Measurements from ENCODE around the gene DPYSL5. TPM values are rescaled to one million over a fixed set of nuclear protein-coding genes. Genes with fewer than 3 reads are reported as not detected.

Gene DPYSL5
- total and polyA plus RNA-seq, 9 of the 15 experiments (the other 6 are each of a cell fraction or from before 2014, with no cell fraction given) = 0.06 TPM; not detected in 8

DNA sequence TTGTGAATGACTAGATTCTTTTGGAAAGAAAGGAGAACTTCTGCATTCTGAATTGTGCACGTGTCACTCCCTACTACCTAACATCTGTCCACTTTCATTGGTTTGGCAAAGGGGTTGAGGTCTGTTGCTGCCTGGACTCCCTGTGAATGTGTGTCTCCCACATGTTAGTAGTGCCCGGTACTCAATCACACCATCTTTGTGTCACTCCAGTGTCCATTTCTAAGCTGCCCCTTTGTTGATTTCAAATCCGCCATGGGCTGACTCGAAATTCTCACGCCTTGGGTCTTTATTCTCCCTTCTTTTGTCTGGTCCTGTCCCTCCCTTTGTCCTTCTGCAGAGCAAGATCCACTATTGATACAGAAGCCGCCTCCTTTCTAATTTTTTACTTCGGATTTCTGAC is 7.5 kb downstream of the DPYSL5 start (continued):
- TF ChIP-seq, protein P1, sequence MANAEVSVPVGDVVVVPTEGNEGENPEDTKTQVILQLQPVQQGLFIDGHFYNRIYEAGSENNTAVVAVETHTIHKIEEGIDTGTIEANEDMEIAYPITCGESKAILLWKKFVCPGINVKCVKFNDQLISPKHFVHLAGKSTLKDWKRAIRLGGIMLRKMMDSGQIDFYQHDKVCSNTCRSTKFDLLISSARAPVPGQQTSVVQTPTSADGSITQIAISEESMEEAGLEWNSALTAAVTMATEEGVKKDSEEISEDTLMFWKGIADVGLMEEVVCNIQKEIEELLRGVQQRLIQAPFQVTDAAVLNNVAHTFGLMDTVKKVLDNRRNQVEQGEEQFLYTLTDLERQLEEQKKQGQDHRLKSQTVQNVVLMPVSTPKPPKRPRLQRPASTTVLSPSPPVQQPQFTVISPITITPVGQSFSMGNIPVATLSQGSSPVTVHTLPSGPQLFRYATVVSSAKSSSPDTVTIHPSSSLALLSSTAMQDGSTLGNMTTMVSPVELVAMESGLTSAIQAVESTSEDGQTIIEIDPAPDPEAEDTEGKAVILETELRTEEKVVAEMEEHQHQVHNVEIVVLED (CRISPR knock-in tag; IDR thresholded peaks at IDR 0.05) = no peak
- no peak for TF ChIP-seq SRF (CRISPR knock-in tag; IDR thresholded peaks at IDR 0.05)
- TF ChIP-seq, protein P2, sequence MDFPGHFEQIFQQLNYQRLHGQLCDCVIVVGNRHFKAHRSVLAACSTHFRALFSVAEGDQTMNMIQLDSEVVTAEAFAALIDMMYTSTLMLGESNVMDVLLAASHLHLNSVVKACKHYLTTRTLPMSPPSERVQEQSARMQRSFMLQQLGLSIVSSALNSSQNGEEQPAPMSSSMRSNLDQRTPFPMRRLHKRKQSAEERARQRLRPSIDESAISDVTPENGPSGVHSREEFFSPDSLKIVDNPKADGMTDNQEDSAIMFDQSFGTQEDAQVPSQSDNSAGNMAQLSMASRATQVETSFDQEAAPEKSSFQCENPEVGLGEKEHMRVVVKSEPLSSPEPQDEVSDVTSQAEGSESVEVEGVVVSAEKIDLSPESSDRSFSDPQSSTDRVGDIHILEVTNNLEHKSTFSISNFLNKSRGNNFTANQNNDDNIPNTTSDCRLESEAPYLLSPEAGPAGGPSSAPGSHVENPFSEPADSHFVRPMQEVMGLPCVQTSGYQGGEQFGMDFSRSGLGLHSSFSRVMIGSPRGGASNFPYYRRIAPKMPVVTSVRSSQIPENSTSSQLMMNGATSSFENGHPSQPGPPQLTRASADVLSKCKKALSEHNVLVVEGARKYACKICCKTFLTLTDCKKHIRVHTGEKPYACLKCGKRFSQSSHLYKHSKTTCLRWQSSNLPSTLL (IDR thresholded peaks at IDR 0.05) = no peak
- no peak for TF ChIP-seq FIP1L1 (IDR thresholded peaks at IDR 0.05; ENCODE audit: low read depth, low read length, poor library complexity, severe bottlenecking)
- TF ChIP-seq TBL1XR1 (IDR thresholded peaks at IDR 0.05; ENCODE audit: low read length in 2 of 2) = no peak

DNA sequence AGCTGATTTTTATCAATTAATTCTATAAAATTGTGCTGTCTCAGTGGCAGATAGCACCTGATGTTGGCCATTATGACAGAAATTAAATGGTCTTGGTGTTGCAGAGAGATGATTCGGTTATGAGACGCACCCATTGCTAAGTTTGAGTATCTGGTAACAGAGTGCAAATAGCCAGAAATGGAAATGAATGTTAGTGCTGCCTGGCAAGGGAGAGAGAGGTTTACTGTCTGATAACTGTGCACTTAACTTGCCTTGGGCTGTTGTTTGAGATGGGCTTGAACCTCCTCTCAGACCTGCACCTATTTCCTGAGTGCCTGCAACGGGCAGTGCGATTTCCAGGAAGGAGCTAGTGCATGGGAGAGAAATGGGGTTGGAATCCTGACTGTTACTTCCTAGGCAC is 11.7 kb downstream of the DPYSL5 start:
- Histone ChIP-seq H3K4me2 (ENCODE audit: insufficient read depth, low read length) (no peak overlapping the region), H3K9me1 (ENCODE audit: control insufficient read depth, insufficient read depth, low read length) (no peaks in the 10 kb centered on the region), H3K9ac (ENCODE audit: insufficient read depth in 1 of 2, low read depth in 2 of 2, low read length in 2 of 2) (no peak overlapping the region), H3K36me3 (ENCODE audit: control insufficient read depth, insufficient read depth, low read length) (no peaks in the 10 kb centered on the region), H3K4me1 (replicated peaks in 1 of 2; ENCODE audit: control insufficient read depth in 2 of 2, insufficient read depth in 2 of 2, low read length in 2 of 2) (no peaks in the 10 kb centered on the region), H3K4me3 (no peak overlapping the region), H3K27ac (ENCODE audit: extremely low read depth, low read depth, low read length) (no peak overlapping the region), H4K20me1 (replicated peaks; ENCODE audit: control insufficient read depth, insufficient read depth, low read length) (peaks cover 2% of the 10 kb centered on the region; the same call in 1 of the 2 replicates), H2AFZ (ENCODE audit: low read depth, low read length) (no peak overlapping the region), H3K27me3 (ENCODE audit: control insufficient read depth in 2 of 2, insufficient read depth in 2 of 2, low read length in 2 of 2) (peaks cover 25 to 38% of the 10 kb centered on the region in 2 experiments), H3K79me2 (ENCODE audit: control insufficient read depth, insufficient read depth, low read length) (no peaks in the 10 kb centered on the region), H3K9me3 (replicated peaks; ENCODE audit: control insufficient read depth, insufficient read depth, low read depth, low read length) (no peaks in the 10 kb centered on the region)
- intact Hi-C loops (cut with micrococcal nuclease) = no loop called here
- in situ Hi-C loops (cut with MboI) = no loop called here
- POLR2A ChIA-PET = interaction anchor here (1.1 kb wide), 1 partner anchor 24 kb away, joined by 3 read pairs; no protein-coding TSS in a partner anchor
- ATAC-seq (no peak), FAIRE-seq (no peak), DNase-seq (ENCODE audit: extremely low read depth in 1 of 4, low spot score in 3 of 4) (no peak)
- CTCF ChIA-PET (ENCODE audit: low intra/inter-chr PET ratio) = no interaction called here
- 3% methylated on average over 4 of the region's 4 CpGs for WGBS (ENCODE audit: insufficient coverage, low coverage, missing lambda C conversion rate)
- BruUV-seq (replicated peaks) = no TSS peak
- TF ChIP-seq CREM (IDR thresholded peaks at IDR 0.05; ENCODE audit: low read depth) (no peak), YBX1 (IDR thresholded peaks at IDR 0.05) (no peak), FUS (optimal IDR thresholded peaks at IDR 0.05; ENCODE audit: low read depth, low read length) (no peak), ZNF324 (CRISPR knock-in tag; IDR thresholded peaks at IDR 0.05) (no peak), SMARCE1 (IDR thresholded peaks at IDR 0.05) (no peak), CBFB (CRISPR knock-in tag; IDR thresholded peaks at IDR 0.05) (no peak)
- TF ChIP-seq, protein P3, sequence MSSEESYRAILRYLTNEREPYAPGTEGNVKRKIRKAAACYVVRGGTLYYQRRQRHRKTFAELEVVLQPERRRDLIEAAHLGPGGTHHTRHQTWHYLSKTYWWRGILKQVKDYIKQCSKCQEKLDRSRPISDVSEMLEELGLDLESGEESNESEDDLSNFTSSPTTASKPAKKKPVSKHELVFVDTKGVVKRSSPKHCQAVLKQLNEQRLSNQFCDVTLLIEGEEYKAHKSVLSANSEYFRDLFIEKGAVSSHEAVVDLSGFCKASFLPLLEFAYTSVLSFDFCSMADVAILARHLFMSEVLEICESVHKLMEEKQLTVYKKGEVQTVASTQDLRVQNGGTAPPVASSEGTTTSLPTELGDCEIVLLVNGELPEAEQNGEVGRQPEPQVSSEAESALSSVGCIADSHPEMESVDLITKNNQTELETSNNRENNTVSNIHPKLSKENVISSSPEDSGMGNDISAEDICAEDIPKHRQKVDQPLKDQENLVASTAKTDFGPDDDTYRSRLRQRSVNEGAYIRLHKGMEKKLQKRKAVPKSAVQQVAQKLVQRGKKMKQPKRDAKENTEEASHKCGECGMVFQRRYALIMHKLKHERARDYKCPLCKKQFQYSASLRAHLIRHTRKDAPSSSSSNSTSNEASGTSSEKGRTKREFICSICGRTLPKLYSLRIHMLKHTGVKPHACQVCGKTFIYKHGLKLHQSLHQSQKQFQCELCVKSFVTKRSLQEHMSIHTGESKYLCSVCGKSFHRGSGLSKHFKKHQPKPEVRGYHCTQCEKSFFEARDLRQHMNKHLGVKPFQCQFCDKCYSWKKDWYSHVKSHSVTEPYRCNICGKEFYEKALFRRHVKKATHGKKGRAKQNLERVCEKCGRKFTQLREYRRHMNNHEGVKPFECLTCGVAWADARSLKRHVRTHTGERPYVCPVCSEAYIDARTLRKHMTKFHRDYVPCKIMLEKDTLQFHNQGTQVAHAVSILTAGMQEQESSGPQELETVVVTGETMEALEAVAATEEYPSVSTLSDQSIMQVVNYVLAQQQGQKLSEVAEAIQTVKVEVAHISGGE (CRISPR knock-in tag; IDR thresholded peaks at IDR 0.05) = no peak

Measured in K562 (cell line).